Neuronal stem cell (in vitro differentiated cells): ENCODE results near the gene ARSG.

ENCODE experiments used
- DNase-seq: peaks from one replicate; pipeline ENCODE4 v3.0.0-alpha.2; 2013; ENCODE audit warnings: low spot score
- H2AFZ ChIP-seq: one replicate; pipeline ENCODE4 v1.6.1; 2013; ENCODE audit warnings: mild to moderate bottlenecking, low read length, inconsistent platforms
- H2AK5ac ChIP-seq: 2 replicates; pipeline ENCODE4 v1.6.1; 2013; ENCODE audit warnings: low read depth, mild to moderate bottlenecking, inconsistent platforms, low read length, moderate library complexity, mixed read lengths
- H2BK120ac ChIP-seq: 2 replicates; pipeline ENCODE4 v1.6.1; 2013; ENCODE audit warnings: low read depth, mild to moderate bottlenecking, inconsistent platforms, low read length, moderate library complexity, mixed read lengths
- H2BK12ac ChIP-seq: one replicate; pipeline ENCODE4 v1.6.1; 2013; ENCODE audit warnings: low read length, inconsistent platforms
- H2BK15ac ChIP-seq: 2 replicates; pipeline ENCODE4 v1.6.1; 2013; ENCODE audit warnings: mild to moderate bottlenecking, low read length, inconsistent platforms, mixed read lengths
- H2BK5ac ChIP-seq: one replicate; pipeline ENCODE4 v1.6.1; 2013; ENCODE audit warnings: inconsistent platforms, mild to moderate bottlenecking, low read length, moderate library complexity
- H3K14ac ChIP-seq: one replicate; pipeline ENCODE4 v1.6.1; 2013; ENCODE audit warnings: low read length, inconsistent platforms
- H3K18ac ChIP-seq: 2 replicates; pipeline ENCODE4 v1.6.1; 2013; ENCODE audit warnings: low read length, inconsistent platforms
- H3K23ac ChIP-seq: 2 replicates; pipeline ENCODE4 v1.6.1; 2013; ENCODE audit warnings: low read depth, mild to moderate bottlenecking, mixed read lengths, low read length, inconsistent platforms; ENCODE audit not compliant: poor library complexity
- H3K27ac ChIP-seq: replicated peaks from 3 replicates; pipeline ENCODE4 v1.5.1; 2013; ENCODE audit warnings: low read length, inconsistent platforms
- H3K27me3 ChIP-seq, 3 experiments: 2 replicates each; pipeline ENCODE4 v1.6.1; 2013; ENCODE audit warnings: low read length in 3 of 3, mild to moderate bottlenecking in 2 of 3, inconsistent platforms in 1 of 3, low read depth in 1 of 3, mixed read lengths in 1 of 3, moderate library complexity in 1 of 3; ENCODE audit not compliant: control insufficient read depth in 3 of 3, insufficient read depth in 3 of 3
- H3K36me3 ChIP-seq, 2 donors: replicated peaks in 1 of 2; 2 replicates each; pipeline ENCODE4 v1.6.1; 2013; ENCODE audit warnings: low read length in 2 of 2; ENCODE audit not compliant: control insufficient read depth in 2 of 2, insufficient read depth in 2 of 2
- H3K4ac ChIP-seq: 2 replicates; pipeline ENCODE4 v1.6.1; 2013; ENCODE audit warnings: inconsistent platforms, mild to moderate bottlenecking, low read length, moderate library complexity
- H3K4me1 ChIP-seq, 2 donors: 1 replicate in 1 of 2; 2 replicates in 1 of 2; pipeline ENCODE4 v1.6.1; 2013; ENCODE audit warnings: low read length in 2 of 2, low read depth in 1 of 2; ENCODE audit not compliant: control insufficient read depth in 2 of 2, insufficient read depth in 1 of 2
- H3K4me2 ChIP-seq: one replicate; pipeline ENCODE4 v1.6.1; 2013; ENCODE audit warnings: mild to moderate bottlenecking, low read length, inconsistent platforms; ENCODE audit not compliant: insufficient read depth, poor library complexity, severe bottlenecking
- H3K4me3 ChIP-seq, 2 donors: 2 replicates each; pipeline ENCODE4 v1.5.1; 2013; ENCODE audit warnings: low read length in 2 of 2, mild to moderate bottlenecking in 2 of 2, inconsistent platforms in 1 of 2, moderate library complexity in 1 of 2
- H3K79me1 ChIP-seq: one replicate; pipeline ENCODE4 v1.6.1; 2013; ENCODE audit warnings: low read depth, mild to moderate bottlenecking, inconsistent platforms, low read length, moderate library complexity
- H3K9ac ChIP-seq: one replicate; pipeline ENCODE4 v1.6.1; 2013; ENCODE audit warnings: mild to moderate bottlenecking, low read depth, low read length, inconsistent platforms; ENCODE audit not compliant: poor library complexity
- H3K9me3 ChIP-seq, 2 donors: replicated peaks in 1 of 2; 2 replicates each; pipeline versions ENCODE3 to v1.6.1; 2013; ENCODE audit warnings: low read length in 2 of 2, mild to moderate bottlenecking in 2 of 2, inconsistent platforms in 1 of 2, low read depth in 1 of 2, mixed read lengths in 1 of 2, moderate library complexity in 1 of 2; ENCODE audit not compliant: control insufficient read depth in 2 of 2, insufficient read depth in 1 of 2
- H4K8ac ChIP-seq: one replicate; pipeline ENCODE4 v1.6.1; 2013; ENCODE audit warnings: low read depth, mild to moderate bottlenecking, inconsistent platforms, low read length, moderate library complexity
- H4K91ac ChIP-seq: one replicate; pipeline ENCODE4 v1.6.1; 2013; ENCODE audit warnings: low read length, low read depth, mild to moderate bottlenecking, inconsistent platforms; ENCODE audit not compliant: poor library complexity
- WGBS, 2 donors: extraction: QIAGEN DNeasy Blood & Tissue Kit; methylation state at CpG; one replicate each; pipeline ENCODE4 v1.1.7; 2013; ENCODE audit warnings: missing lambda C conversion rate in 2 of 2, mixed read lengths in 1 of 2; ENCODE audit not compliant: insufficient read length in 2 of 2, insufficient replicate concordance in 1 of 2; ENCODE audit errors: extremely low coverage in 2 of 2; 5-methylcytosine and 5-hydroxymethylcytosine counted together

The ARSG gene

DNA sequence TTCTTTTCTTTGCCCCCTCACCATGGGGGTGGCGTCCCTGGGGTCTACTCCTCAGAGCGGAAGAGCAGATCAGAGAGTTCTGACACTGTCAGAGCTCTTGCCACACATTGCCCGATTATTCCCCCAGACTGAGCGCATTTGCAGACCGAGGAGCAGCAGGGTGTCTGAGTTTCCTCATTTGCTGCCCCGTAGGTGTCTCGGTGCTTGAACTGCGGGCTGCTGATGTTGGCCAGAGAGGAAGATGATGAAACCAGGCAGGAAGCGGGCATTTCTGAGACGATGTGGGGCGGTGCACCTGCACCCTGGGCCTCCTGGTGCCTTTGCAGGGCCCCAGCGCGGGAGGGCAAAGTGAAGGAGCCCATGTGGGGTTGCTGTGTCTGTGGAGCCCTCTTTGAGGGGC is 55.2 kb downstream of the ARSG start:
- Histone ChIP-seq H2AFZ (no peak overlapping the region), H3K4me1 (peaks cover under 1 to 17% of the 10 kb centered on the region in 2 donors), H4K8ac (no peak overlapping the region), H2BK15ac (no peak overlapping the region), H3K9ac (no peak overlapping the region), H3K4me3 (no peak overlapping the region), H2AK5ac (peak overlapping the region; percentile 23), H3K14ac (no peak overlapping the region), H3K36me3 (peaks cover 0 to 49% of the 10 kb centered on the region in 2 donors), H2BK5ac (no peak overlapping the region), H3K79me1 (no peaks in the 10 kb centered on the region), H4K91ac (no peak overlapping the region), H3K9me3 (no peaks in the 10 kb centered on the region), H3K4ac (no peak overlapping the region), H2BK12ac (no peak overlapping the region), H2BK120ac (no peak overlapping the region), H3K18ac (peak overlapping the region; percentile 22), H3K27ac (no peak overlapping the region), H3K27me3 (no peaks in the 10 kb centered on the region), H3K23ac (no peak overlapping the region), H3K4me2 (no peak overlapping the region)
- no CpG with 5 or more reads among the region's 13 CpGs for WGBS, 2 donors
- DNase-seq = no peak

DNA sequence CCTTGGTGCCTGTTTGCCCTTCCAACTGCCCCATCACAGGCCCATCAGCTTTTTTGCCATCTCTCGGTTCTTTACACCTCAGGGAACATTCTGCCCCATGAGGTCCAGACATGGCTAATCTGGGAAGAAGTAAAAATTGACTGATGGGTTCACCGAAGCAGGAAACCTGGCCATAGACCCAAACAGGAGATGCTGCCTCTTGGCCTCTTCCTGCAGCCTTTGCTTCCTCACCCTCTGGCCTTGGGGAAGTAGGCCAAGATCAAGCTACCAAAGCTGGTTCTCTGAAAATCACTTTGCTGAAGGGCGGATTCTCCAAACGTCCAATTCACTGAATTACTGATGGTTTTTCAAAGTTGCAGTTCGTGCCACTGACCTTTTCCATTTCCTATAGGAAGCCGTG is 56.1 kb downstream of the ARSG start:
- Histone ChIP-seq H2AFZ (no peak overlapping the region), H2BK5ac (no peak overlapping the region), H3K18ac (peak overlapping the region; percentile 42)

DNA sequence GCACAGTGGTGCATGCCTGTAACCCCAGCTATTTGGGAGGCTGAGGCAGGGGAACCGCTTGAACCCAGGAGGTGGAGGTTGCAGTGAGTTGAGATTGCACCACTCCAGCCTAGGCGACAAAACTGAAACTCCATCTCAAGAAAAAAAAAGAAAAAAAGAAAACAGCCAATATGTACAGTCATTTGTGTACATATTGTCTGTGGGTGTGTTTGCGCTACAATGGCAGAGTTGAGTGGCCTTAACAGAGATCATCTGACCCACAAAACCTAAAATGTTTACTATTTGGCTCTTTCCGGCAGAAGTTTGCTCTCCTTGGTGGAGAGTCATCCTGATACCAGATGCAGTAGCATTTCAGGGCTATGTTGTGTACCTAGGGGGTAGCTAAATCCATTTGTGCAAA is 57.9 kb downstream of the ARSG start:
- Histone ChIP-seq H2BK5ac (no peak overlapping the region), H4K8ac (no peak overlapping the region), H3K4ac (no peak overlapping the region), H3K4me2 (no peak overlapping the region), H3K4me1 (peaks cover 0 to 17% of the 10 kb centered on the region in 2 donors), H4K91ac (no peak overlapping the region), H2BK12ac (no peak overlapping the region), H2BK15ac (no peak overlapping the region), H3K27ac (no peak overlapping the region), H2BK120ac (no peak overlapping the region), H2AK5ac (no peak overlapping the region), H3K27me3 (no peaks in the 10 kb centered on the region), H3K9me3 (no peaks in the 10 kb centered on the region), H3K9ac (no peak overlapping the region), H3K79me1 (no peaks in the 10 kb centered on the region), H3K23ac (no peak overlapping the region), H3K14ac (no peak overlapping the region), H2AFZ (no peak overlapping the region), H3K18ac (no peak overlapping the region), H3K4me3 (no peak overlapping the region), H3K36me3 (peaks cover 0 to 48% of the 10 kb centered on the region in 2 donors)
- no CpG with 5 or more reads among the region's 4 CpGs for WGBS, 2 donors
- DNase-seq = no peak

More for the DNA sequence above, 56.1 kb downstream of the ARSG start:
- Histone ChIP-seq H3K36me3 (peaks cover 0 to 51% of the 10 kb centered on the region in 2 donors), H3K9ac (peak overlapping the region; percentile 18), H2AK5ac (no peak overlapping the region), H4K8ac (no peak overlapping the region), H3K27ac (no peak overlapping the region), H2BK120ac (no peak overlapping the region), H3K4me2 (no peak overlapping the region), H3K4ac (no peak overlapping the region), H3K4me3 (no peak overlapping the region), H3K14ac (no peak overlapping the region), H3K4me1 (peaks cover 0 to 17% of the 10 kb centered on the region in 2 donors), H3K79me1 (no peaks in the 10 kb centered on the region), H3K27me3 (no peaks in the 10 kb centered on the region), H3K23ac (no peak overlapping the region), H2BK12ac (no peak overlapping the region), H4K91ac (no peak overlapping the region), H2BK15ac (no peak overlapping the region), H3K9me3 (no peaks in the 10 kb centered on the region)
- no peak for DNase-seq
- WGBS, 2 donors = no CpG with 5 or more reads among the region's 6 CpGs

DNA sequence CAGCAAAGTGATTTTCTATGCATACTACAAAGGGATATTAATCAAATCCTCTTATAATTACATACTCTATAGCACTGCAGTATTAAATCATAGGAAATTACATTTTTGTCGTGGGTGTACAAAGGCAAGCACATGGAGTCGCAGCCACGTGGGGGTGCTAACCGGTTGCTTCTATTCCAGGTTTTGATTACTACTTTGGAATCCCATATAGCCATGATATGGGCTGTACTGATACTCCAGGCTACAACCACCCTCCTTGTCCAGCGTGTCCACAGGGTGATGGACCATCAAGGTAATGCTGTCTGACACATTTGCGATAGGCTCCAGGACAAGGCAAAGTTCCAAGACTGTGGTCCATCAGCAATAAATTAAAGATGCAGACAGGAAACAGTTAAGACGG is 60.1 kb downstream of the ARSG start:
- Histone ChIP-seq H3K79me1 (no peaks in the 10 kb centered on the region), H3K36me3 (peaks cover 0 to 27% of the 10 kb centered on the region in 2 donors), H3K23ac (no peak overlapping the region), H2BK120ac (no peak overlapping the region), H3K4ac (no peak overlapping the region), H2BK15ac (no peak overlapping the region), H3K14ac (no peak overlapping the region), H3K9me3 (no peaks in the 10 kb centered on the region), H3K4me1 (peaks cover 0 to 11% of the 10 kb centered on the region in 2 donors), H2BK5ac (no peak overlapping the region), H2BK12ac (no peak overlapping the region), H2AK5ac (no peak overlapping the region), H3K27me3 (no peaks in the 10 kb centered on the region), H4K8ac (no peak overlapping the region), H4K91ac (no peak overlapping the region), H3K4me2 (no peak overlapping the region), H3K9ac (no peak overlapping the region), H3K27ac (no peak overlapping the region), H3K18ac (no peak overlapping the region), H2AFZ (no peak overlapping the region), H3K4me3 (no peak overlapping the region)
- no peak for DNase-seq
- WGBS, 2 donors = no CpG with 5 or more reads among the region's 7 CpGs
